GM18873 (cell line): ENCODE results near the gene OXT.

ENCODE experiments used
- ATAC-seq: cut with Tn5 transposase; IDR thresholded peaks from one replicate; pipeline ENCODE4 v1.9.1; 2021; ENCODE audit warnings: mild to moderate bottlenecking, moderate library complexity, moderate number of reproducible peaks; ENCODE audit not compliant: unreplicated experiment, low FRiP score

The OXT gene

GRCh38 chr20:3082955-3083952 lies 11.8 kb downstream of the OXT start:
- no peak for ATAC-seq

- no peak for ATAC-seq
These were observed 13.0 kb downstream of the OXT start, which contains the start of gene AVP for GRCh38 chr20:3084283-3084985. AVP (minus strand) TSS chr20:3084724; CDS start chr20:3084674, 50 bp downstream.

DNA sequence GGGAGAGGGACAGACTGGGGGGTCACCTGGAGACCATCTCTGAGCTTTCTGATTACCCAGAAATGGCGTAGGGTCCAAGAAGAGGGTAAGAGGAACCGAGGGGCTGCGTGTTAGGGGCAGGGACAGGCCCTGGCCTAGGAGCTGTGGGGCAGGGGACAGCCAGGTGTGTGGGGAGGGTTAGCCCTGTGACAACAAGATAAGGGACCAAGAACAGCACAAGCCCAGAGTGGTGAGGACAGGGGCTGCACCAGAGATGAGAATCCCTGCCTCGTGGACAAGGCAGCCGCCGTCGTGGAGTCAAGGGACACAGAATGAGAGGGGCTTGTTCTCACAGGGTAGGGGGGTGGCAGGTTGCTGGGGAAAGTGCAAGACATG lies 13.6 kb downstream of the OXT start:
- no peak for ATAC-seq

DNA sequence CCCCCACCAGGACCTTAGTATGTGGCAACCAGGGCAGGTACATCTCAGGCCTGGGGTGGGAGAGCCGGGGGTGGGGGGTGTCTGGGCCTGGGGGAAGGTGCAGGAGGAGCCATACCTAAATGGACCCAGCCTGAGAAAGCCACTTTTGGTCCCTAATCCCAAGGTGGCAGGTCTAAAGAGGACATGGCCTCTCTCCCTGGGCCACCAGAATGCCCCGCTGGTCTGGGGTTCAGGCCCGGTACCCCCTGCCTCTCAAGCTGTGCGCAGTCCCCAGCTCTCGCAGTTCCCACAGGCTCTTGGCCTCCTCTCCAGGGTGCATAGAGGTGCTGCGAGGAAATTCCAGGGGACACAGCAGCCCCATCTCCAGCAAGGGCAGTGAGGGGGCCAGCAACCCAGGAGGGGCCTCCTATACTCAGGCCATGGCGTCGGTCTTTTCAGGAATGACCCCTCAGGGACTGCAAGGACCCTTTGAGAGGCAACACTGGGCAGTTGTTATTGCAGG lies 14.2 kb downstream of the OXT start:
- no peak for ATAC-seq

GRCh38 chr20:3088031-3088430 lies 16.6 kb downstream of the OXT start:
- ATAC-seq: no peak

DNA sequence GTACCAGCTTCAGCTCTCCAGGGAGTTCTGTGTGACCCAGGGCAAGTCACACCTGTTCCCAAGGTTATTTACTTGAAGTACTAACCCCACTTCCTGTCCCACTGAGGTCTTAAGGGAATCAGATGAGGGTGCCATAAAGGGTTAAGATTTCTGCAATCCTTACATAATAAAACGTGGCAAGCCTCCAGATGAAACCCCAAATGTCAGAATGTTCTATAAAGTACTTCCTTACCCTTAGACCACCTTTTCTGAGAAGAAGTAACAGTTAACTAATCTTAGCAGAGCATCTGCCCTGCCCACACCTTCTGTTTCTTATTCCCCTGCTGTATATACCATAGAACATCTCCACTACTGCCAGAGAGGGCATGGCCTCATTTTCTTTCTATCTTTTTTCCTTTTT lies 19.1 kb downstream of the OXT start:
- ATAC-seq: no peak

DNA sequence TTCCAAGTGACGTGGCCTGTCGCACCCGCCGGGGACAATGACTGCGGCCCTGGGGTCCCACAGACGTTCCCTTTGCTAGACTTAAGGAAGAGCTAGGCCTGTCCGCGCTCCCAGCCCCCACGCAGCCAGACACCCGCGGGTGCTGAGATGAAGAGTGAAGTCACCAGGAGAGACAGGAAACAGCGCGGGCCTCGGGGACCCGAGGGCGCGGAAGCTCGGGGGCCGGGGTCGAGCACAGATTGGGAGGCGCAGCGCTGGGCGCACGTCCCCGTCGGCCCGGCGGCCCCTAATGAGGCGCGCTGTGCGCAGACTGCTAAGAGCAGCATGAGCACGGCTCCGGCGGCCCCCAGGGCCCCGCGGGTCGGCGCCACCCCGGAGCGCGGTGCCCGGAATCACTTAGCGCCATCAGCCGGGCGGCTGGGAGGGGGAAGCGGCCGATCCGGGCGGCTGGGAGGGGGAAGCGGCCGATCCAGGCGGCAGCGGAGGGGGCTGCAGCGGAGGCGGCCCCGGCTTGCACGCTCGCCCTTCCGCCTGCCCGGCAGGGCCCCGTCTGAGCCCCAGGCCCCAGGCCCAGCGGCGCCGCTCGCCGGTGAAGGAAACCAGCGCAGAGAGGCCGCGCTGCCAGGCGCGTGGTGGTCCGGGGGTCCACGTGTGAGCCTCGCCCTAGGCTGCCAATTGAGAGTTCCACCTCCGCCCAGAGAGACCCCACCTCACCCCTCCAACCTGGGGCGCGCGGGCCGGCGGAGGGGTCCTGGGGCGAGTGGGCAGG lies 21.4 kb downstream of the OXT start:
- ATAC-seq: no peak

GRCh38 chr20:3093861-3094361 lies 22.5 kb downstream of the OXT start:
- ATAC-seq: no peak

- ATAC-seq: no peak
These were observed 23.6 kb downstream of the OXT start for GRCh38 chr20:3094848-3095629.

- ATAC-seq: no peak
These were observed 29.1 kb downstream of the OXT start for GRCh38 chr20:3100480-3100879.

GRCh38 chr20:3101251-3101650 lies 29.8 kb downstream of the OXT start:
- ATAC-seq: no peak

- ATAC-seq: no peak
These were observed 30.5 kb downstream of the OXT start for GRCh38 chr20:3101737-3102574.

- ATAC-seq: no peak
These were observed 31.4 kb downstream of the OXT start for GRCh38 chr20:3102575-3103368.

DNA sequence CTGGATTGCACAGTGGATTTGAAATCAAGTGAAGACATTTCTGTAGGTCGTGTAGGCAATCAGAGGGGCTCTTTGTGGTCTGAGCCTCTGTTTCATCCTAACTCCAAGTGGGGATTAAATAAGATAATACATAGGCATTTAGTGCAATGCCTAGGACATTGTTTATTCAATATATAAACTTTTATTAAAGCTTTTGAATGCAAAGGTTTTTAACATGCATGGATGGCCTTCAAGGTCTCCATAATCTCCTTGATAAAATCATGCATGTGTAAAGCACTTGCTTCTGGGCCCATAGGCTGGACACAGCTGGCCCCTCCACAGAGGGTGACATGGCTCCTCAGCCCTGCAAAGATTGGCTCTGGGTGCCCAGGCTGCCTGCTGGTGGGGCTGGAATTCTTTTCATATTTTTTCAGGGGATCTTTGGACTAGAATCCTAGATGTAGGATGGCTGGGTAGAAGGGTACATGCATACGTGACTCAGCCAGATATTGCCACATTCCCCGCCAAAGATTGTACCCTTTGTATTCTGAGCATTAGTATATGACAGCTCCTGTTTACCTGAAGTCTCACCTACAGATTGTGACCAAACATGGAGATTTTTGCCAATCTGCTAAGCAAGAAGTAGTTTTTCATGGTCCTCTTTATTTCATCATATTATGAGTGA lies 32.1 kb downstream of the OXT start:
- no peak for ATAC-seq

- ATAC-seq: no peak
These were observed 34.1 kb downstream of the OXT start for GRCh38 chr20:3105256-3106137.

DNA sequence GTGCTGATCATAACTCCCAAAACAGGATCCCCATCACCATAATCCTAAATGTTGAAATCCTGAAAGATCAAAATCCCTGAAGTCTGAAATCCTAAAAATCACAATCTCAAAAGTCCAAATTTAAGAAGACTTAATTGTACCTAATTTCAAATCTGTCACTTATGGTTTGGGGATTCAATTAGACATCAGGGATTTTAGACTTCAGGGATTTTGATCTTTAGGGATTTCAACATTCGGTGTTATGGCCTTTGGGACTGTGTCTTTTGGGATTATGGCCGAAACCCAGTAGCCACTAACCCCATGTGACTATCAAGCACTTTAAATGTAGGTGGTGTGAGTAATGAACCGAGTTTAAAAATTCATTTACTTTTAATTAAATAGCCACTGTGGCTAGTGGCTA lies 34.8 kb downstream of the OXT start:
- no peak for ATAC-seq
